HG03039 (cell line): ENCODE data around the gene CD200.
"Not testable (repeated sequence)": the region's sequence is repeated elsewhere in the genome, so short reads cannot be mapped to it uniquely, and the experiment has no call there.

Experiments
- ATAC-seq: cut with Tn5 transposase; IDR thresholded peaks from one replicate; pipeline ENCODE4 v1.9.1; 2021; ENCODE audit warnings: mild to moderate bottlenecking, moderate library complexity; ENCODE audit not compliant: unreplicated experiment

Gene CD200

DNA sequence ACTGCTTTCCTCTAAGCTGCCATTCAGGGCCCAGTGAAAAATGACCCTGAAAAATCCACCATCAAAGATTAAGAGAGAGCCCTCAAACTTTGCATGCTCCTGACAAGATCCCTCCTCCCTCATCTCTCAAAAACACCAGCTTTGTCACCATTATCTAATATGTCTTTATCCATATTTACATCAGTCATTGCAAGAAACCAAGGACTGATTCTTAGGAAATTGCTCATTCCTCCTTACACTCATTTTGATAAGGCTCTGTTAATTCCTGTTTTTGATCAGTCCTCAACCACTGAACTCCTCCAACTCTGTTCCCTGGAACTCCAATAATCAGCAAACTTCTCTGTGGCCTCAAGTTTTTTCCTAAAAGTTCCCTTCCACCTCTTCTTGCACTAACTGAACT lies 51.8 kb downstream of the CD200 start:
- ATAC-seq: no peak

- ATAC-seq: no peak
These were observed 56.0 kb downstream of the CD200 start for GRCh38 chr3:112388972-112389371.

DNA sequence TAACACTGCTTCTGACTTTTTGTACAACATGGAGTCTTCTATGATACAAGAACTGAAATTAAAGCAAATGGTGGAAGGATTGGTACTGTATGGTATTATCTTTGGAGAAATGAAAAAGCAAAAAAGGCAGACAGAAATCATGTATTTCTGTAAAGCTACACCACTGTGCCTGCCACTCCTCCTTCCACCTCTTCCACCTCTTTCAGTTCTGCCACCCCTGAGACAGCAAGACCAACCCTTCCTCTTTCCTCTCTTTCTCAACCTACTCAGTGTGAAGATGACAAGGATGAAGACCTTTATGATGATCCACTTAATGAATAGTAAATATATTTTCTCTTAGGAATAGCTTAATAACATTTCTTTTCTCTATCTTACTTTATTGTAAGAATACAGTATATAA lies 57.0 kb downstream of the CD200 start:
- ATAC-seq: no peak

- ATAC-seq: no peak
These were observed 58.1 kb downstream of the CD200 start for GRCh38 chr3:112390783-112391641.

DNA sequence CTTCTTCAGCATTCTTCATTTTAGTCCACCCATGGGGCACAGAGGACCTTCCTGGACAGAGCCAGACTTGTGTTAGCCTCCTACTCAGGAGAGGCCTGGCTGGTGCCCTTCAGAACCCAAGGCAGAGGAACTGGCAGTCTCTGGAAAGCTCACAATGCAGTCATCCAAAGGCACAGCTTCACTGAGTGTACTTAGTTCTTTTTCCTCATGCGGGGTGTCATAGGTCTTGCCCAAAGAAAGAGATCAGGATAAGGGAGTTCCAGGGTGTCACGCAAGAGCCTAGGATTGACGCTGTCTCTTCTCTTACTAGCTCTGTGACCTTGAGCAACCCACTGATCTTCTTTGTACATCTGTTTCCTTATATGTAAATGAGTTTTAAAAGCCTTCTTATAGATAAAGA lies 58.7 kb downstream of the CD200 start:
- ATAC-seq: no peak

DNA sequence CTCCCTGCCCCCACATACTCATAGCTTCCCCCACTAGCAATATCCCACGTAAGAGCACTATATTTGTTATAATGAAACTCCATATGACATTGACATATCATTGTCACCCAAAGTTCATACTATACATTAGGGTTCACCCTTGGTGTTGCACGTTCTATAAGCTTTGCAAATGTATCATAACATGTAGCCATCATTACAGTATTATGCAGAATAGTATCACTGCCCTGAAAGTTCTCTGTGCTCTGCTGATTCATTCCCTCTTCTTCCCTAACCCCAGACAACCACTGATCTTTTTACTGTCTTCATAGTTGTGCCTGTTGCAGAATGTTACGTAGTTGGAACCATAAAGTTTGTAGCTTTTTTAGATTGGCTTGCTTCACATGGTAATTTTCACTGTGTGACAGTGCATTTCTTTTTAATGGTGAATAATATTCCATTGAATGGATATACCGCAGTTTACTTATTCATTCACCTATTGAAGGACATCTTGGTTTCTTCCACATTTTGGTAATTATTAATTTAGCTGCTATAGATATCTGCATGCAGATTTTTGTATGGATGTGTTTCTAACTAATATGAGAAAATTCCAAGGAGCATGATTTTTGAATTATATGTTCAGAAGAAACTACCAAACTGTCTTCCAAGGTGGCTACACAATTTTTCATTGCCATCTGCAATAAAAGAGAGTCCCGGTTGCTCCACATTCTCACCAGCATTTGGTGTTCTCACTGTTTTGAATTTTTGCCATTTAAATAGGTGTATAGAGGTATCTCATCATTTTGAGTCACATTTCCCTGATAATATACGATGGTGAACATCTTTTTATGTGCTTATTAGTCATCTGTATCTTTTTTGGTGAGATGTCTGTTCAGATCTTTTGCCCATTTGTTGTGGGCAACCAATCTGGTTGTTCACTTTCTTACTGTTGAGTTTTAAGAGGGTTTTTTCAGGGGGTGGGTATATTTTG lies 59.7 kb downstream of the CD200 start:
- no peak for ATAC-seq

- no peak for ATAC-seq
These were observed 60.4 kb downstream of the CD200 start for GRCh38 chr3:112393360-112393728.

DNA sequence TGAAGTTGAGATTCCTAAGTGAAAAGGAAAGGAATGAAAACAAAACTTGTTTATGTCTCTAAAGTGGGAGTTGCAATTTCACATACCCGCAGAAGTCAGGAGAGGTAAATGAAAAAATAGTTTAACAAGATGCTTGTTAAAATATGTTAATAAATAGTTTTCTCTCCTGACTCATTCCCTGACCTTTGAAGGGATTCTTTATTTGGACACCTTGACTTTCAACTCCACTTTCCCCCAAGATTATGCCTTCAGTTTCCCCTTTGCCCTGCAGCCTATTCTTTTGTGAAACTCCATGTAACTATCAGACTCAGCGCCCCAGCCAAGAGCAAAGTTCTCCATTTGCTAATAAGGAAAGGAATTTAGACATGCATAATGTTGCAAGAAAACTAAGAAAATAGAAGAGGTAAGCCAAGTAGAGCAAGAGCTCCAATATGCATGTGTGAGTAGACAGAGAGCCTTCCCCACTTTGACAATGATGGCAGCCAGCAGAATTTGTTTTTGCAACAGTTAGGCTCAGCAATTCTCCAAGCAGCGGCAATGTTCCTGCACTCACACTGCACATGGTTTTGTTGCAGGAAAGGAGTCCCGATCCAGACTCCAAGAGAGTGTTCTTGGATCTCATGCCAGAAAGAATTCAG lies 61.2 kb downstream of the CD200 start:
- ATAC-seq: no peak

GRCh38 chr3:112395181-112395895 lies 62.4 kb downstream of the CD200 start:
- no peak for ATAC-seq

DNA sequence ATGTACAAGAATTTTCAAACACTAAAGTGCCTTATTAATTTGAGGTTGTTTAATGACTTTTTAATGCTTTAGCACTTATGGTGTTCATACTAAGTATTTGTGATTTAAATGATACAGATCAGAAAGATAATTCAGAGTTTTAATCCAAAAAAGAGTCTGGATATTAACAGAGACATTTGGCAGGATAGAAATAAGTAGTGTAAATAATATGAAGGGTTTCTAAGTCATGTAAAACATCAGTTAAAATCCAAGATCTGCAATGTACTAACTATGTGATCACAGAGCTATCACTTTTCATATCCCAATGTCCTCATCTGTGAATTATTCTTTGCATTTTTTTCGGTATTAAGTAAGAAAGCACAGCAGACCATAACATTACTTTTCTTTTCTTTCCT lies 62.9 kb downstream of the CD200 start:
- ATAC-seq: no peak

- ATAC-seq: no peak
These were observed 64.6 kb downstream of the CD200 start for GRCh38 chr3:112397556-112397955.

- no peak for ATAC-seq
These were observed 66.1 kb downstream of the CD200 start for GRCh38 chr3:112399064-112399463.

GRCh38 chr3:112399554-112399953 lies 66.6 kb downstream of the CD200 start:
- not testable (repeated sequence) for ATAC-seq

- ATAC-seq: not testable (repeated sequence)
These were observed 67.4 kb downstream of the CD200 start for GRCh38 chr3:112400317-112400716.

- ATAC-seq: no peak
These were observed 68.7 kb downstream of the CD200 start for GRCh38 chr3:112401617-112402016.

DNA sequence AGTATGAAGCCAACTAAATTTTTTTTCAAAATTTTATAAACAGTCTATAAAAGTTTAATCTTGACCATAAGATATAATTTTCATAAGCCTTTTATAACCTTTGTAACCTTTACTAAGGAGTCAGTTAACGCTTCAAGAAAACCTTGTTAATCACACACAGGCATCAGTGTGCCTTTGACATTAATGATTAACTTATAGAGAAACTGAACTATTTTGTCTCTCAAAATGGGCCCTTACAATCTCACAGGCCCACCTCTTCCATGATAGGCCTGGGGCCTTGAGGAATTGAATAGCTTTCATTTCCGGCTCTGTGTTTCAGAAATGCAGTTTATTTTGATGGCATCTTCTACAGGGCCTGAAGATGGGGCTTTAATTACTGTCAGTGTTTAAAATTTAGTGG lies 70.1 kb downstream of the CD200 start:
- ATAC-seq: no peak

DNA sequence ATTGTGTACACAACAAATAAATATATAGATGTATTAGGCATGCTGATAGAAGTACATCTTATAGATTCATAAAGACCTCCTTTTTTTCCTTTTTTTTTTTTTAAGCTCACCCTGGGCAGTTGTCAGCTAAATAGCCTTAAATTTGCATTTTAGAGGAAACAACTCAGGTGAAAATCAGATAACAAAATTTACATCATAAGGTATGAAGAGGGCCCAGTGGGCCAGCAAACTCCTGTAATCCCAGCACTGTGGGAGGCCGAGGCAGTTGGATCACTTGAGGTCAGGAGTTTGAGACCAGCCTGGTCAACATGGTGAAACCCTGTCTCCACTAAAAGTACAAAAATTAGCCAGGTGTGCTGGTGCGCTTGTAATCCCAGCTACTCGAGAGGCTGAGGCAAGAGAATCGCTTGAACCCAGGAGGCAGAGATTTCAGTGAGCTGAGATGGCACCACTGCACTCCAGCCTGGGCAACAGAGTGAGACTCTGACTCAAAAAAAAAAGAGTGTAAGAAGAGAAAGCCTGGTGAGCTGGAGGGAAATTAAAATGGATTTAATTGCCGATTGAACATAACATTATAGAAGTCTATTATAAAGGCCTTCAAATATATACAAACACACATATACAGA lies 72.1 kb downstream of the CD200 start:
- ATAC-seq: not testable (repeated sequence)

DNA sequence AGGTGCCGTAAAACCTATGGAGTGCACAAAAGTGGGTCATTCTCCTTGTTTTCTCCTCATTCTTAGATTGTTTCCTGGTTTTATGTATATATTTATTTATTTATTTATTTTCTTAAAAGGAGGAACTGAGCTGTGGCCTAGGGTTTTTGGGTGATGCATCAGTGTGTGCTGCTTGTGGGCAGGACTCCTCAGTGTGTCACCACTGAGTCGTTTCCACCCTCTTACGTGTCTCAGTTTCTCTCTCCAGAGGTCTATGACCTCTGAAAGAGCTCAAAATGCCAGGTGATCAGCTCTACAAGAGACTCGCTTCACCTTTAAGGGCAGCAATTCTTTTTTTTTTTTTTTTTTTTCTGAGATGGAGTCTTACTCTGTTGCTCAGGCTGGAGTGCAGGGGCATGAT lies 72.9 kb downstream of the CD200 start:
- no peak for ATAC-seq

DNA sequence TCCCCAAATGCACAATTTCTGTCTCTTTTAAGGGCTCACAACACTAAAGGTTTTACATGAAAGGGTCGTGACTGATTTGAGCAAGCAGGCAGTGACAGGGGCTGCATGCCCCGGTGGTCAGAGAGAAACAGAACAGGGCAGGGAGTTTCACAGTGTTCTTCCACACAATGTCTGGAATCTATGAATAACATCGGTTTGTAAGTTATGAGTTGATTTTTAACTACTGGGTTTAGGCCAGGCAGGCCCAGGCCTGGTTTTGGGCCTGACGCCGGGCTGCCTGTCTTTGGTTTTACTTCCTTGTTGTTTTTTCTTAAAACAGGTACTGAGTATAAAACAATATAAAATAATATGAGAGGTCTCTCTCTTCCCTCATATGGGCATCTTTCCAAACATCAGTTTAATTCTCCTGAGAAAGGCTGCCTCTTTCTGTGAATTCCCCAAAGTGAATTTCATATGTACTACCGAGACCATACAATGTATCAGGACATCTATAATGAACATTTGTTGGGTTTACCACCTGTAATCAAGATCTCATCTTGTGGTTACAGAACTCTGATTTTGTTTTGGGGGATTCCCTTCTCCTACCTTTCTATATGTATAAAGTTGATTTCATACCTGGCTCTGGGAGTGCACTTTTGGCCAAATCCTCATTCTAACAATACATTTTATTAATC lies 74.4 kb downstream of the CD200 start:
- ATAC-seq: no peak
